Measurements from ENCODE around the gene DAPL1. TPM values are rescaled to one million over a fixed set of nuclear protein-coding genes. Genes with fewer than 3 reads are reported as not detected.

The DAPL1 gene
- total RNA-seq, 1 donor from 2014 or later = 101 TPM

GRCh38 chr2:158805936-158806335 lies 10.8 kb downstream of the DAPL1 start:
- intact Hi-C loops (cut with DNase I) = no loop called here
- H3K4me1 ChIP-seq = peaks cover 13% of the 10 kb centered on the region
- no peak for TF ChIP-seq POLR2A (IDR thresholded peaks at IDR 0.05)
- no peak for TF ChIP-seq POLR2AphosphoS5 (IDR thresholded peaks at IDR 0.05; ENCODE audit: insufficient read depth in 1 of 2, low read depth in 1 of 2)

GRCh38 chr2:158806941-158807340 lies 11.8 kb downstream of the DAPL1 start:
- no peaks in the 10 kb centered on the region for H3K27me3 ChIP-seq
- intact Hi-C loops (cut with DNase I) = no loop called here
- H3K4me1 ChIP-seq = peaks cover 21% of the 10 kb centered on the region
- no peaks in the 10 kb centered on the region for H3K9me3 ChIP-seq
- no peak overlapping the region for H3K4me3 ChIP-seq
- no peak overlapping the region for H3K27ac ChIP-seq
- TF ChIP-seq POLR2A (IDR thresholded peaks at IDR 0.05) (no peak), POLR2AphosphoS5 (IDR thresholded peaks at IDR 0.05; ENCODE audit: insufficient read depth in 1 of 2, low read depth in 1 of 2) (no peak), CTCF (IDR thresholded peaks at IDR 0.05) (no peak)
- DNase-seq (ENCODE audit: extremely low spot score in 2 of 2) = no peak
- no peaks in the 10 kb centered on the region for H3K36me3 ChIP-seq

More at GRCh38 chr2:158805936-158806335, 10.8 kb downstream of the DAPL1 start:
- H3K4me3 ChIP-seq = no peak overlapping the region
- H3K27me3 ChIP-seq = no peaks in the 10 kb centered on the region
- H3K9me3 ChIP-seq = no peaks in the 10 kb centered on the region
- DNase-seq (ENCODE audit: extremely low spot score in 2 of 2) = no peak
- no peak overlapping the region for H3K27ac ChIP-seq
- H3K36me3 ChIP-seq = no peaks in the 10 kb centered on the region

GRCh38 chr2:158808426-158808825 lies 13.3 kb downstream of the DAPL1 start:
- DNase-seq (ENCODE audit: extremely low spot score in 2 of 2) = no peak
- no peaks in the 10 kb centered on the region for H3K27me3 ChIP-seq
- peaks cover 13% of the 10 kb centered on the region for H3K4me1 ChIP-seq
- no peaks in the 10 kb centered on the region for H3K36me3 ChIP-seq
- no peak overlapping the region for H3K27ac ChIP-seq
- intact Hi-C loops (cut with DNase I) = no loop called here
- TF ChIP-seq POLR2A (IDR thresholded peaks at IDR 0.05) = no peak
- TF ChIP-seq CTCF (IDR thresholded peaks at IDR 0.05) = no peak
- no peak for TF ChIP-seq POLR2AphosphoS5 (IDR thresholded peaks at IDR 0.05; ENCODE audit: insufficient read depth in 1 of 2, low read depth in 1 of 2)
- H3K9me3 ChIP-seq = no peaks in the 10 kb centered on the region
- H3K4me3 ChIP-seq = no peak overlapping the region

GRCh38 chr2:158809816-158810215 lies 14.7 kb downstream of the DAPL1 start:
- peaks cover 13% of the 10 kb centered on the region for H3K4me1 ChIP-seq
- no peaks in the 10 kb centered on the region for H3K27me3 ChIP-seq
- no peak for DNase-seq (ENCODE audit: extremely low spot score in 2 of 2)
- intact Hi-C loops (cut with DNase I) = no loop called here
- TF ChIP-seq POLR2A (IDR thresholded peaks at IDR 0.05) (no peak), POLR2AphosphoS5 (IDR thresholded peaks at IDR 0.05; ENCODE audit: insufficient read depth in 1 of 2, low read depth in 1 of 2) (no peak), CTCF (IDR thresholded peaks at IDR 0.05) (no peak)
- H3K9me3 ChIP-seq = no peaks in the 10 kb centered on the region
- no peak overlapping the region for H3K4me3 ChIP-seq
- no peaks in the 10 kb centered on the region for H3K36me3 ChIP-seq
- H3K27ac ChIP-seq = no peak overlapping the region

- Histone ChIP-seq H3K27ac (no peak overlapping the region), H3K4me3 (no peak overlapping the region), H3K9me3 (no peaks in the 10 kb centered on the region), H3K27me3 (no peaks in the 10 kb centered on the region), H3K36me3 (no peaks in the 10 kb centered on the region), H3K4me1 (peaks cover 13% of the 10 kb centered on the region)
- no peak for DNase-seq (ENCODE audit: extremely low spot score in 2 of 2)
- intact Hi-C loops (cut with DNase I) = no loop called here
- TF ChIP-seq POLR2AphosphoS5 (IDR thresholded peaks at IDR 0.05; ENCODE audit: insufficient read depth in 1 of 2, low read depth in 1 of 2) (no peak), CTCF (IDR thresholded peaks at IDR 0.05) (no peak), POLR2A (IDR thresholded peaks at IDR 0.05) (no peak)
These were observed 15.8 kb downstream of the DAPL1 start for GRCh38 chr2:158810731-158811460.
